ENCODE measurements around the gene EIF4A3. TPM values are rescaled to one million over a fixed set of nuclear protein-coding genes. Genes with fewer than 3 reads are reported as not detected.

EIF4A3 gene
- polyA plus RNA-seq, 1 donor (not counting 4 experiments of a cell fraction or from before 2014, with no cell fraction given), result 143 TPM

DNA sequence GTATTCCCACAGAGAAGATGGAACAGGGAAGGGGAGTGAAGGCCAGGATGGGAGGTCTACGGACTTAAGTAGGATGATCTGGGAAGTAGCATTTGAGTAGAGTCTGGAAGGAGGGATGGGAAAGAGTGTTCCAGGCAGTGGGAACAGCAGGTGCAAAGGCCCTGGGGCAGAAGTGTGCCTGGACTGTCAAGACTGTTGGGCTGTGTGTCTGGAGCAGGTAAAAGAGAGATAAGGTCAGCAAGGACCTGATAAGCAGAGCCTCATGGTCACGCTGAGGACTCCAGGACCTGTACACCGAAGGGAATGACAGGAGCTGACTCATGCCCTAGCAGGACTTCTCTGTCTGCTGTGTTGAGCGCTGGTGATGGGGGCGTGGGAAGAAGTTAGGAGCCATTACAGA is 22.2 kb upstream of the EIF4A3 start:
- peaks cover 6% of the 10 kb centered on the region for H3K27me3 ChIP-seq (ENCODE audit: control insufficient read depth, extremely low read depth, insufficient read depth, low read length)
- dilution Hi-C loops (cut with MboI; ENCODE audit: extremely low pct_ligation_motif_present, low sequenced_read_pairs), result no loop called here
- no peak overlapping the region for H3K27ac ChIP-seq (ENCODE audit: control insufficient read depth, insufficient read depth, low read length)
- H3K9me1 ChIP-seq (ENCODE audit: control insufficient read depth, extremely low read depth, insufficient read depth, low read length), result no peaks in the 10 kb centered on the region
- FAIRE-seq (no peak), DNase-seq (ENCODE audit: low read depth, low spot score) (no peak)
- no peaks in the 10 kb centered on the region for H3K36me3 ChIP-seq (ENCODE audit: control insufficient read depth in 2 of 2, extremely low read depth in 1 of 2, insufficient read depth in 2 of 2, low read length in 2 of 2)
- TF ChIP-seq EZH2 (IDR thresholded peaks at IDR 0.05; ENCODE audit: low read length), result no peak
- TF ChIP-seq, protein P1, sequence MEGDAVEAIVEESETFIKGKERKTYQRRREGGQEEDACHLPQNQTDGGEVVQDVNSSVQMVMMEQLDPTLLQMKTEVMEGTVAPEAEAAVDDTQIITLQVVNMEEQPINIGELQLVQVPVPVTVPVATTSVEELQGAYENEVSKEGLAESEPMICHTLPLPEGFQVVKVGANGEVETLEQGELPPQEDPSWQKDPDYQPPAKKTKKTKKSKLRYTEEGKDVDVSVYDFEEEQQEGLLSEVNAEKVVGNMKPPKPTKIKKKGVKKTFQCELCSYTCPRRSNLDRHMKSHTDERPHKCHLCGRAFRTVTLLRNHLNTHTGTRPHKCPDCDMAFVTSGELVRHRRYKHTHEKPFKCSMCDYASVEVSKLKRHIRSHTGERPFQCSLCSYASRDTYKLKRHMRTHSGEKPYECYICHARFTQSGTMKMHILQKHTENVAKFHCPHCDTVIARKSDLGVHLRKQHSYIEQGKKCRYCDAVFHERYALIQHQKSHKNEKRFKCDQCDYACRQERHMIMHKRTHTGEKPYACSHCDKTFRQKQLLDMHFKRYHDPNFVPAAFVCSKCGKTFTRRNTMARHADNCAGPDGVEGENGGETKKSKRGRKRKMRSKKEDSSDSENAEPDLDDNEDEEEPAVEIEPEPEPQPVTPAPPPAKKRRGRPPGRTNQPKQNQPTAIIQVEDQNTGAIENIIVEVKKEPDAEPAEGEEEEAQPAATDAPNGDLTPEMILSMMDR (optimal IDR thresholded peaks at IDR 0.05 in 1 of 3, IDR thresholded peaks at IDR 0.05 in 1 of 3, conservative IDR thresholded peaks at IDR 0.05 in 1 of 3; ENCODE audit: extremely low read depth in 1 of 3, insufficient read depth in 2 of 3, low read length in 3 of 3), result no peak
- no peaks in the 10 kb centered on the region for H4K20me1 ChIP-seq (ENCODE audit: control insufficient read depth, extremely low read depth, insufficient read depth, low read length)
- H3K9ac ChIP-seq (ENCODE audit: control insufficient read depth, extremely low read depth, insufficient read depth, low read length), result no peak overlapping the region
- H3K4me2 ChIP-seq (ENCODE audit: control insufficient read depth, extremely low read depth, insufficient read depth, low read depth, low read length), result no peak overlapping the region
- no peak overlapping the region for H2AFZ ChIP-seq (ENCODE audit: control insufficient read depth, low read length)
- H3K4me3 ChIP-seq (ENCODE audit: control insufficient read depth in 2 of 3, extremely low read depth in 1 of 3, insufficient read depth in 2 of 3, low read depth in 1 of 3, low read length in 3 of 3), result no peak overlapping the region
- no peaks in the 10 kb centered on the region for H3K79me2 ChIP-seq (ENCODE audit: control insufficient read depth, insufficient read depth, low read length)
- H3K4me1 ChIP-seq (ENCODE audit: control insufficient read depth, extremely low read depth, insufficient read depth, low read length), result peaks cover 9% of the 10 kb centered on the region
- no peaks in the 10 kb centered on the region for H3K9me3 ChIP-seq (ENCODE audit: control insufficient read depth, low read depth, low read length)

GRCh38 chr17:80168371-80168770 is 21.4 kb upstream of the EIF4A3 start:
- dilution Hi-C loops (cut with MboI; ENCODE audit: extremely low pct_ligation_motif_present, low sequenced_read_pairs), result no loop called here
- Histone ChIP-seq H3K9me3 (ENCODE audit: control insufficient read depth, low read depth, low read length) (no peaks in the 10 kb centered on the region), H2AFZ (ENCODE audit: control insufficient read depth, low read length) (no peak overlapping the region), H3K4me3 (ENCODE audit: control insufficient read depth in 2 of 3, extremely low read depth in 1 of 3, insufficient read depth in 2 of 3, low read depth in 1 of 3, low read length in 3 of 3) (no peak overlapping the region), H3K27ac (ENCODE audit: control insufficient read depth, insufficient read depth, low read length) (no peak overlapping the region), H4K20me1 (ENCODE audit: control insufficient read depth, extremely low read depth, insufficient read depth, low read length) (no peaks in the 10 kb centered on the region), H3K9me1 (ENCODE audit: control insufficient read depth, extremely low read depth, insufficient read depth, low read length) (no peaks in the 10 kb centered on the region), H3K9ac (ENCODE audit: control insufficient read depth, extremely low read depth, insufficient read depth, low read length) (no peak overlapping the region), H3K27me3 (ENCODE audit: control insufficient read depth, extremely low read depth, insufficient read depth, low read length) (peaks cover 6% of the 10 kb centered on the region), H3K36me3 (ENCODE audit: control insufficient read depth in 2 of 2, extremely low read depth in 1 of 2, insufficient read depth in 2 of 2, low read length in 2 of 2) (no peaks in the 10 kb centered on the region), H3K4me1 (ENCODE audit: control insufficient read depth, extremely low read depth, insufficient read depth, low read length) (peaks cover 9% of the 10 kb centered on the region), H3K79me2 (ENCODE audit: control insufficient read depth, insufficient read depth, low read length) (no peaks in the 10 kb centered on the region), H3K4me2 (ENCODE audit: control insufficient read depth, extremely low read depth, insufficient read depth, low read depth, low read length) (no peak overlapping the region)
- no peak for TF ChIP-seq EZH2 (IDR thresholded peaks at IDR 0.05; ENCODE audit: low read length)
- TF ChIP-seq, protein P1 (optimal IDR thresholded peaks at IDR 0.05 in 1 of 3, IDR thresholded peaks at IDR 0.05 in 1 of 3, conservative IDR thresholded peaks at IDR 0.05 in 1 of 3; ENCODE audit: extremely low read depth in 1 of 3, insufficient read depth in 2 of 3, low read length in 3 of 3), result no peak
- FAIRE-seq (no peak), DNase-seq (ENCODE audit: low read depth, low spot score) (no peak)

All from keratinocyte (primary cell).